ENCODE data around the gene TANGO2.

The TANGO2 gene

DNA sequence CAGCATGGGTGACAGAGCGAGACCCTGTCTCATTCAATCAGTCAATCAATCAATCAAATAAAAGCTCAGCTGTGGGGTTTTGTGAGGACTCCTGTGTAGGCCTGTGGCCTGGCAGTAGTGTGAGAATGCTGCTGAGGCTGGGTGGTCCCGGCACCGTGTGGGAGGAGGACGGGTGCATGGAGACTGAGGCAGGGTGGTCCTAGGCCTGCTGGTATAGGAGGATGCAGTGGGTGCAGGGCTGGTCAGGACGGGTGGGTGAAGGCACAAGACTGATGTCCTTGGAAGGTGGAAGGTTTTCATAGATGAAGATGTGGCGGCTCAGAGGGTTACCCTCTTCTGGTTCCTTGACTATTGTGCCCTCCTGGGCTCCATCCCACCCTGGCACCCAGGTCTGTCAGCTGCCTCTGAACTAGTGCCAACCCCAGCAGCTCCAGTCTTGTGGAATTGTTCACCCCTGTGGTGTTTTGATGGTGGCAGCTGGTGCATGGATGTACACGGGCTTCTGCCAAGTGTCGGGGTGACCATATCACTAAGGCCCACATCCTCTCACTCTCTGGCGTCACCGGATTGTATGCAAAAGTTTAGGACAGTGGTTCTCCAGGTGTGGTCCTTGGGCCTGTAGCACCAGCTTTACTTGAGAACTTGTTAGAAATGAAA, 23.7 kb downstream of the TANGO2 start:
- DNase-seq (ENCODE audit: low read depth) = no peak

DNA sequence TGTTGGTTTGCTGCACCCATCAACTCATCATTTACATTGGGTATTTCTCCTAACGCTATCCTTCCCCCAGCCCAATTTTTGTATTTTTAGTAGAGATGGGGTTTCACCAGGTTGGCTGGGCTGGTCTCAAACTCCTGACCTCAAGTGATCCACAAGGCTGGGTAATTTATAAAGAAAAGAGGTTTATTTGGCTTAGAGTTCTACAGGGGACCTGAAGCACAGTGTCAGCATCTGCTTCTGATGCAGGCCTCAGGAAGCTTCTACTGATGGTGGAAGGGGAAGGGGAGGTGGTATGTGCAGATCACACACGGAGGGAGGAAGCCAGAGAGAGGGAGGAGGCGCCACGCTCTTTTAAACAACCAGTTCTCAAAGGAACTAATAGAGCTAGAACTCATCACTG, 25.8 kb downstream of the TANGO2 start:
- no peak for DNase-seq (ENCODE audit: low read depth)

DNA sequence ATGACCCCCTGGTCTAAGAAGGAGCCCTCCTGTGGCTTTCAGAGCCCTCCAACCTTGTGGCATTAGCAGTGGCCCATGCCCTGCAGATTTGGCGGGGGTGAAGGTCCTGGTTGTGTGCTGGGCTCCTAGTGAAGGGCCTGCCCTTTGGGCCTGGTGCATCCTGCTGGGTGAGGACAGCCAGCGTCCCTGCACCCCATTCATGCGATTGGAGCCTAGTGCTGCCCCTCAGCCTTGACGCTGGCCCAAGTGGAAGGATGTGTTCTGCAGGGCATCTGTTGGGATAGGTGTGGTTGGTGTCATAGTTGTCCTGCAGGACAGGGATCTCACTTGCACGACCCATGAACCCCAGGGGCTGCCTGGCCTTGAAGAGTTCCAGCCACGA, 31.0 kb downstream of the TANGO2 start:
- DNase-seq (ENCODE audit: low read depth) = no peak

DNA sequence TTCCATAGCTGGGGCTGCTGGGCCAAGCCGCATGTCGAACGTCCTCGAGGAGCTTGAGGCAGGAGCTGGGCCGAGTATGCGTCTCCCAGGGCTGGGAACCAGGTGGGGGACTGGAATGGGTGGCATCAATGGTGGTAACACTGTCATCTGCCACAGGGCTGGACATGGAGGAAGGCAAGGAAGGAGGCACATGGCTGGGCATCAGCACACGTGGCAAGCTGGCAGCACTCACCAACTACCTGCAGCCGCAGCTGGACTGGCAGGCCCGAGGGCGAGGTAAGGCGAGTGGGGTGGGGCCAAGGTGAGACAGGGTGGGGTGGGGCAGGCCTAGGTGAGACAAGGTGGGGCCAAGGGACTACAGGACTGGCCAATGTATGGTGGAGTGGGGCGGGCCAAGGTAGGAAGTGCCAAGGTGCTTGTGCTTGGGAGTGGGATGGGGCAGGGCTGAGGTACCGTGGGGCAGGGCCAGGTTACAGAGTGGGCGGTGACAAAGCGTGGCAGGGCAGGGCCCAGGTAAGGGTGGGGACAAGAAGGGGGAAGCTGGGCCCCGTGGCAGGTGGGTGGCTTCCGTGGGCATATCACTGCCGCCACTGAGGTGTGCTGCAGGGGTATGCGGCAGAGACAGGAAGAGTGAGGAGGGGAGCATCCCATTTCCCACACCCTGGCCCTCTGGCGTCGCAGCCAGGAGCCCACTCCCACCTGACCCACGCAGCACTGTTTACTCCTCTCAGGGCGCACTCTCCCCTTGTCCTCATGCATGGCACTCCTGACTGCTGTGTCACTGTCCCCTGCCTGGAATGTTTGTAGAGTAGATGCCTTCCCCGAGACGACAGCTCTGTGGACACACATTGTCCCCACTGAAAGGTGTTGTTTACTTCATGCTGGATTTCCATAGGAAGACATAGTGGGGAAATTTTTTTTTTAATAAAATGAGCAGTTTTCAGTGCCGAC, 31.7 kb downstream of the TANGO2 start:
- DNase-seq (ENCODE audit: low read depth) = no peak

DNA sequence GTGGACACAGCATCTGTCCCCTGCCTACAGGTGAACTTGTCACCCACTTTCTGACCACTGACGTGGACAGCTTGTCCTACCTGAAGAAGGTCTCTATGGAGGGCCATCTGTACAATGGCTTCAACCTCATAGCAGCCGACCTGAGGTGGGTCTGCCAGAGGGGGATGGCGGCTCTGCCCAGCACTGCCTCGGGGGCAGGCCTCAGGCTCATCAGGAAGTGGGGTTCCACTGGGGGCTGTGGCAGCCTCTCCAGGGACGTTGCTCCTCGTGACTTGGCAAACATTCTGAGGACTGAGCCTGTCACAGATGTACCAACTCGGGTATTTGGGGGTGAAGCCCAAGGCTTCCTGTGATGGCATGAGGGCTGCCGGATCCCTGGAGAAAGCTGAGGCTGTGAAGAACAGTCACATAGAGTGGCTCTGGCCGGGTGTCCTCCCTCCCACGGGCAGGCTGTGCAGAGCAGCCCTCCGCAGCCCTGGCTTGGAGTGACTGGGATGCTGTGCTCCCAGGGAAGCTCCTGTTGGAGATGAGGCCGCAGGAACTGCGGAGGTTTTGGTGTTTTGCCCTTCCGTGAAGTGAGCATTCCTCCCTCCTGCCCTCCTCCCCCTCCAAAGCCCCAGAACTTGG, 32.6 kb downstream of the TANGO2 start:
- DNase-seq (ENCODE audit: low read depth) = no peak

DNA sequence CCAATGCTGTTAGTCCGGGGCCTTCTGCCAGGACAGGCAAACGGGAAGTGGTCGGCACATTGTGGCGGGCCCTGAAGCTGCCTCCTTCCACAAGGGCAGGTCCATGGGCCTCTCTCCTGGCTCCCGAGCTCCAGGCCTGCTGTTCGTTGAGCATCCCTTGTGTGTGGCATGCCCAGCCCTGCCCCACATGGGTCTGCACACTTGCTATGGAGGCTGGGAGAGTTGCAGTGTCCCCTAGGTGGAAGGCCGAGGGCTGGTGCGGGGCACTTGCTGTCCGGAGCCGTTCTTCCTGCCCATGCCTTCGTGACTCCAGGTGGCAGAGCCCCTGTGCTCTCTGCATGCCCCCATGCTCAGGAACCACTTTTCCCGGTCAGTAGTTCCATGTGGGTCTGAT, 33.1 kb downstream of the TANGO2 start:
- DNase-seq (ENCODE audit: low read depth) = no peak

DNA sequence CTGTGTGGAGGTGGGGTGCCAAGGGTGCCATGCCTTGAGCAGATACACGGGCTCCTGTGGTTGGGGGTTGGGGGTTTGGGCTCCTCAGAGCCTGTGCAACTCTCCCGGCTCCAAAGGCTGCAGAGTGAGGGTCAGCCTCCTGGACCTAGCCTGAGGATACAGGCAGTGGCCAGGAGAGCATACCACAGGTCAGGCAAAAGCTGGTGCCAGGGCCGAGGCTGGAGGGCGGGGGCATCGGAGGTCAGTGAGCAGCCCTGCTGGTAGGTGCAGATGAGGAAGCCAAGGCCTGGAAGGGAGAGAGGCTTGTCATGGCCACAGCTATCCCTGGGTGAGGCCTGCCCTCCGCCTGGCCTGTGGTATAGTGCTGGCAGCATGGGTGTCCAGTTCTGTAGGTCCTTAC, 33.6 kb downstream of the TANGO2 start:
- no peak for DNase-seq (ENCODE audit: low read depth)

DNA sequence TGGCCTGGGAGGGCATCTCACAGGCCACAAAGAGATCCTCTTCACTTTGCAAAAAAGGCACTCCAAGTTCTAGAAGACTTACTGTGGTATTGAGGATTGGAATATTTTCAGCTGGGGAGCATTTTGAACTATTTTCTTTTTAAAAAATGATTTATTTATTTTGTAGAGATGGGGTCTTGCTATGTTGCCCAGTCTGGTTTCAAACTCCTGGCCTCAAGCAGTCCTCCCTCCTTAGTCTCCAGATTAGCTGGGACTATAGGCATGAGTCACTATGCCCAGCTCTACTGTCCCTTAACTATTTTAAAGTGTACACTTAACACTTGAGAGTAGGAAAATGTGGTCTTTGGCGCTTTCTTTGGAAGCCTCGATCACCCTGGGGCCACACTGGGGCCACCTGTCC, 34.2 kb downstream of the TANGO2 start:
- DNase-seq (ENCODE audit: low read depth) = no peak

DNA sequence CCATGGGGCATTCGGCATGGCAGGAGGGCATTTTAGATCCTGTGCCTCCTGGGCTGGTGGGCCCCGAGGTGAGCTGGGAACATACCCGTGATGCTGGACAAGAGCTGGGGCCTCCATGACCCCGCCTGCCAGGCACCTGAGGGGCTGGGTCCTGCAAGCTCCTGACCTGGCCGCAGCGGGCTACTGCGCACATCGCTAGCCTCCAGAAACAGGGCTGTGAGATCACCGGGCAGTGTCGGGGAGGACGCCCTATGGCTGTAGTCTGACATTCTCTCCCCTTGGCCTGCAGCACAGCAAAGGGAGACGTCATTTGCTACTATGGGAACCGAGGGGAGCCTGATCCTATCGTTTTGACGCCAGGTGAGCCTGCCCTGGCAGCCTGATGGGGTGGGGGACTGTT, 34.7 kb downstream of the TANGO2 start:
- no peak for DNase-seq (ENCODE audit: low read depth)

DNA sequence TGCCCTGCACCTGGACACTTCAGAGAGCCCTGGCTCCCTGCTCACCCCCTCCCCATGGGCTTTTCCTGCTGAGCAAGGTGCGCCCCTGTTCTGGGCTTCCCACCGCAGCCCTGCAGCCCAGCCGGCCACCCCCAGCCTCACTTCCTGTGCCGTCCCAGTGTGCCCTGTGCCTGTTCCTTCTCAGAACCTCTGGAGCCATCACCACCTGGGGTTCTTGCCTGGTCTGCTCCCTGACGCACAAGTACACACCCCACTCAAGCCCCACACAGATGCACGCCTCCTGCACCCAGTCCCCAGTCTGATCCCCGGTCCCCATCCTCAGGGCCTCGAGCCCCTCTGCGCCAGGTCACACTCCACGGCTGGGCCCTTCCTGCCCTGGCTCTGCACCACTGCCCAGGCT, 35.3 kb downstream of the TANGO2 start:
- no peak for DNase-seq (ENCODE audit: low read depth)

DNA sequence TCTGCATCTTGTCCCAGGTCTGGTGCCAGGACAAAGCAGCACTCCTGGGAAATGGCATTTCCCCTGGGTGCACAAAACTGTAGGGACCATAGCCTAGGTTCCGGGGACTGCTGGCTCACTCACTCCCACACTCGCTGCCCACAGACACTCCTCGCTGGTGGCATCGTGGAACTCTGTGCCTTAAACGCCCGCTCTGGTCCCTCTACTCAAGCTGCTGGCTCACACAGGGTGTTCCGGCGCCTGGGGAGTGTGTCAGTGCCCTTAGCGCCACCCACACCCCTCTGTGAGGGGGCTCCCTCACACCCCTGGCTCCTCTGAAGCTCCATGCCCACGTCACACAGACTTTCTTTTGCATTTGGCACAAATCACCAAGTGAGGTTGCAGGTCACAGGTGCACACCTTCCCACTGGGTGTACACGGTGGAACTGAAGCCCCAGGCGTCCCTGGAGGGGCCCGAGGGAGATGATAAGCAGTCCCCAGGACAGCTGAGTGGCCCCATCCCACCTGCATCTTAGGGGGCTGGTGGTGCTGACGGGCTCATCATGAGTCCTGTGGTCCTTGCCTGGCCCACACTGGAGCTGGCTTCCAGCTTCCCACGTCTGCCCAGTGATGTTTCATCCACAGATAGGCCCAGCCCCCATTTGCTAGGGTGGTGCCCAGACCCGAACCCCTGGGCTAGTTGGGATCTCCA, 35.9 kb downstream of the TANGO2 start:
- DNase-seq (ENCODE audit: low read depth) = no peak

DNA sequence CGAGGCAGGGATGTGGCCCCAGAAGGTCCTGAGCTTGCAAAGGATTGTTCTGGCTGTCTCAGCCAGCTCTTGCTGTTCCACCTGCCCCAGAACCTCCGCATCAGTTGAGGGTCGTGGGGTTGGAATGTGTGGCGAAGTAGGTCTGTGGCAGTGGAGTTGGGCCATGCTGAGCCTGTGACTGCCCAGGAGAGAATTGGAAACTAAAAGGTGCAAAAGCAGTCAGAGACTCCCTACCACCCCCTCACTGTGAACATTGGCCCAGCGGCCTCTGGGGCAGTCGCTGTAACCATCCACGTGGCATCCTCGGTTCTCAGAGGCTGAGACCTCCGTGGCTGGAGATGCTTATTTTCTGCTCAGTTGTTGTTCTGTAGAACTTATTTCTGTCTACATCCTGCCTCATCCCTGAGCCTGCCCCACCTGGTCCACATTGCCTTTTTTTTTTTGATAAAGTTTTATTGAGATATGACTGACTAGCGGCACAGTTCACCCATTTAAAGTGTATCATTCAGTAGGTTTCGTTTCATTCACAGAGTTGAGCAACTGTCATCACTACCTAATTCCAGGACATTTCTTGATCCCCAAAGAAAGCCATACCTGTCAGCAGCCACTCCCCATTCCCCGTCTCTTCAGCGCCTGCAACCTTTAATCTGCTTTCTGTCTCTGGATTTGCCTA, 36.8 kb downstream of the TANGO2 start:
- DNase-seq (ENCODE audit: low read depth) = no peak

DNA sequence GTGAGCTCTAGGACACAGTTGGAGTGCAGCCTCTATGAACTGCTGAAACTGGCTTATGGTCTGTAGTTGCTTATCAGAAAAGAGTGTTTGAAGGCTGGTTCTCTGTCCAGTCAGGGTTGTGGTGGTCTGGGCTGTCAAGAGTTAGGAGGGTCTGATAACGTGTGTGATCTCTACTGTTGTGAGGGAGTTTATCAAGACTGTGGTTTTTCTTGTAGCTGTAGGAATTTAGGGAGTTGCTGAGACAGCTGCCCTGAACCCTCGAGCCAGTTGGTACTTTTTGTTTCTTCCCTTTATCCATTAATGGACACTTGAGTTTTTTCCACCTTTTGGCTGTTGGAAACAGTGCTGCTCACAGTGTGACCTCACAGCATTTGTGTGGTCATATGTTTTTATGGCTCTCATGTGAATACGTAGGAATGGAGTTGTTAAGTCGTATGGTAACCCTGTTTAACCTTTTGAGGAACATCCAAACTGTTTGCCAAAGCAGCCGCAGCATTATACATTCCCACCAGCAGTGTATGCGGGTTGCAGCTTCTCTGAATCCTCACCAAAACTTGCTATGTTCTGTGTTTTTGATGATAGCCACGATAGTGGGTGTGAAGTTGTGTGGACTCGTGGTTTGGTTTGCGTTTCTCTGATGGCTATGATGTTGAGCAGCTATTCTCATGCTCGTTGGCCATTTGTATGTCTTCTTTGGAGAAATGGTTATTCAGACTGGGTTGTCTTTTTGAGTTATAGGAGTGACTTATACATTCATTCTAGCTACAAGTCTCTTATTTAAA, 38.3 kb downstream of the TANGO2 start:
- DNase-seq (ENCODE audit: low read depth) = no peak

DNA sequence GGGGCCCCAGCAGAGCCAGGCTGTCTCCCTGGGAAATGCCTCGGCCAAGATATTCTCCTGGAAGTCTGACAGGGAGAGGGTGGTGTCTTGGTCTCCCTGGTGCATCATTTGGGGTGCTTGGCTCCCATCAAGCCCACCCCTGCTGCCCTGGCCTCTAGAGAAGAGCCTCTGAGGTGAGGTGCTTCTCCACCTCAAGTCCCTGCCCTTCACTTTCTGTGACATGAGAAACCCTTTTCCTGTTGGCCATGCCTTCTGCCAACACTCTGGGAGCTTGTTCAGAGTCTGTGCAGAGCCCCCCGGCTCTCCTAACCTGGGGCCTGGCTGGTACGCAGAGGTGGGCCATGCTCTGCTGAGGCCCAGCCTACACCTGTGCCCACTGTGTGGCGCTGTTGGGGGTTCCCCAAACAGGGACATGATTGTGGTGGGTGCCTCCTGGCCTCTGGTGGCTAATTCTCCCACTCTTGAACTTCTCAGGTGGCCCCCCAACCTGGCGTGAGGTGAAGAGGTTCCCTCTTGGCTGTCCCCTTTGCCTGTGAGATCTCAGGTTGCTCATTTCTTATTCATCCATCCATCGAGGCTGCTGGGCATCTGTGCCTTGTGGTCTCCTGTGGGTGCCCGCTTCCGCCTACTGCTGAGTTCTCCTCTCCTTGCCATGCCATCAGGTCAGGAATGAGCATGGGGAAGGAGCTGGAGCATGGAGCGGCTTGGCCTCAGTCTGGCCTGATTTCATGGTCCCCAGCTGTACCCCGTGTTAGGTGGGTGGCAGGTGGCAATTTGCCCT, 40.0 kb downstream of the TANGO2 start:
- DNase-seq (ENCODE audit: low read depth) = no peak

DNA sequence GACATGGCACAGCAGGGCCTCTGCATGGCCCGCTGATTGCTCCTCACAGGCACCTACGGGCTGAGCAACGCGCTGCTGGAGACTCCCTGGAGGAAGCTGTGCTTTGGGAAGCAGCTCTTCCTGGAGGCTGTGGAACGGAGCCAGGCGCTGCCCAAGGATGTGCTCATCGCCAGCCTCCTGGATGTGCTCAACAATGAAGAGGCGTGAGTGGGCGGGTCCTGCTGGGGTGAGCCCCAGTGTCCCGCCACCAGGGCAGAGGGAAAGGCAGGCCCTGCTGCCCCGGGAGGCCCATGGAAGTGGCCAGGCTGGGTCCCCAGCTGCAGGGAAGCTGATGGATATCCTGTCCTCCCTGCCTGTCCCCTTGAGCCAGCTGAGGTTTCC, 40.6 kb downstream of the TANGO2 start:
- DNase-seq (ENCODE audit: low read depth) = no peak

DNA sequence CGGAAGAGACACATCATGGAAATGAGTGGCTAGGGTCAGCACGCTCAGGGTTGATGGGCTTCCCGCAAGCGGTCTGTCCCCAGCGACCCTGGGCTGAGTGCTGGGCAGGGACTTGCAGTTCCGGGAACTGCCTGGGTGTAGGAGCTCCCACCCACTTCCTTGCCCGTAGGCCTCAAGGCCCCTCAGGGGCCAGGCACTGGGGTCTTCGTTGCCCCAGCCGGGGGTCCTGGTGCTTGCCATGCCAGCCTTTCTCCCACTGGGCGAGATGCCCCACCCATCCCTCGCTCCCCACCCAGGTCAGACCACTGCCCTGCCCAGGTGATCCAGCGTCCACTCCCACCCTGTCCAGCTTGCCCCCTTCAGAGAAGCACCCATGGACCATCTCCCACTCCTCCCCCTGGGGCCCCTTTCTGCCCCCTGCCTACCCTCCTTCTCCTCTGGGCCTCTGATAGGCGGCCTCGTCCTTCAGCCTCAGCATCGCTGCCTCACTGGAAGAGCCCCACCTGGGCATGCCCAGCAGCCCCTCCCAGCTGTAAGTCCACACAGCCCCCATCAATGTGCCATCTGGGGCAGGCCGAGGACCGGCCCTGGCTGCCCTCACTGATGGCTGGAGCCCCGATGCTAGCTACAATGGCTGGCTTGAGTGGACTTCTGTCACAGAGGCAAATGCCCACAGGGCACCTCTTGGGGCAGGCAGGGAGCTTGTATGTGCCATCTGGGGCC, 41.3 kb downstream of the TANGO2 start:
- no peak for DNase-seq (ENCODE audit: low read depth)

DNA sequence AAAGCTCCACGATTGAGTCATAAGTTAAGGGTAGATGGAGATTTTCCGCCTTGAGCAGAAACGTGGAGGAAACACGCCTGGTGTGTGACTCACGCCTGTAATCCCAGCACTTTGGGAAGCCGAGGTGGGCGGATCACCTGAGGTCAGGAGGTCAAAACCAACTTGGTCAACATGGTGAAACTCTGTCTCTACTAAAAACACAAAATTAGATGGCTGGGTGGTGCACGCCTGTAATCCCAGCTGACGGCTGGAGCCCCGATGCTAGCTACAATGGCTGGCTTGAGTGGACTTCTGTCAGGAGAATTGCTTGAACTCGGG, 41.8 kb downstream of the TANGO2 start:
- no peak for DNase-seq (ENCODE audit: low read depth)

DNA sequence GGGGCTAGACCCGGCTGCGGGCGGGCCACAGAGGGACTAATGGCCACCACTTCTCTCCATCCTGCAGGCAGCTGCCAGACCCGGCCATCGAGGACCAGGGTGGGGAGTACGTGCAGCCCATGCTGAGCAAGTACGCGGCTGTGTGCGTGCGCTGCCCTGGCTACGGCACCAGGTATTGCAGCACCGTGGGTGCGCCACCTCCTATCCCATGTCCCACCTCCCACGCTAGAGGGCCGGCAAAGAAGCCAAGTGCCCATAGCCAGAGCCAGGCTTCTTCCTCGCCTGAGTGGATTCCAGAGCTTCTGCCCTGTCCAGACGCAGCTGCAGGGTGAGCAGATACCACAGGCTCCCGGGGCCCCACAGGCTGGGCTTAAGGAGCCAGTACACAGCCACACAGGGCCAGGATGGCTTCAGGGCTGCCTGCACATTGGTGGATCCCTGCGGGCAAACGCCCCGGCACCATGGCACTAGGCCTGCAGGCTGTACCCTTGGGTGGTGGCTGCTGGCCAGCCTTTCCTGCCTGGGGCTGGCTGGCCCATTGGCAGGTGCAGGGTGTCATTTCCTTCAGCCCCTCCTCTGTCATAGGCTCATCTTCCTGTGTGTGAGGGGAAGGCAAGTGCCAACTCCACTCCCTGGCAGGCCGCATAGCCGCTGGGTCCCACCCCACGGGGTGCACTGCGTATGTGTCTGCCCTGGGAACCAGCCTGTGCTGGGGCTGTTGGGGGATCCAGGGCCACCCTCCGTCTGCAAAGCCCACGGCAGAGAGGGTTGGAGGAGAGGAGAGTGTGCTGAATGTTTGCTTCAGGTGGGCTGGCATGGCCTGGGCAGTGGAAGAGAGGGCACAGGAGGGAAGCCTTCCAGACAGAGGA, 42.6 kb downstream of the TANGO2 start:
- DNase-seq (ENCODE audit: low read depth) = no peak

DNA sequence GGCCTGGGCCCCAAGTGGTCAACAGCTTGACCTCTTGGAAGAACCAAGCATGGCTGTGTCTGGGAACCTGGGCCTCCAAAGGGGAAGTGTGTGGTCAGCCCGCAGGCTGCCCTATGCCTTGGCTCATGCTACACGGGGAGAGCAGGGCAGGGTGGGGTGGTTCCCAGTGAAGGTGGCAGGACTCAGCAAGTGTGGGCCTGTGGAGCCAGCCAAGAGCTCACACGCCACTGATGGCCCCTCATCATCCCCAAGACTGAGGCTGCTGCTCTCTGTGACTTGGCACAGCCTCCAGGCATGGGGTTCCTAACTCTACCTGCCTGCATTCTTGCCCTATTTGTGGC, 43.2 kb downstream of the TANGO2 start:
- DNase-seq (ENCODE audit: low read depth) = no peak

Data from stimulated activated CD4-positive, alpha-beta T cell treated with anti-CD3 and anti-CD28 coated beads, Interleukin-2, amount 100 ng/mL, for 4 hours (primary cell).